CD4-positive, alpha-beta T cell treated with Interferon gamma for 1 hour (primary cell): ENCODE measurements around the gene KCNAB1.

ENCODE experiments used
- DNase-seq: peaks from one replicate; pipeline ENCODE4 v3.0.0-alpha.2; 2020

KCNAB1 gene

GRCh38 chr3:156381253-156381652 lies 260.9 kb downstream of the KCNAB1 start:
- no peak for DNase-seq

GRCh38 chr3:156382458-156383346 lies 262.3 kb downstream of the KCNAB1 start:
- no peak for DNase-seq

- no peak for DNase-seq
These were observed 263.2 kb downstream of the KCNAB1 start for GRCh38 chr3:156383441-156384025.

GRCh38 chr3:156388497-156389448 lies 268.4 kb downstream of the KCNAB1 start:
- DNase-seq = no peak

- DNase-seq = no peak
These were observed 269.1 kb downstream of the KCNAB1 start for GRCh38 chr3:156389449-156389950.

- DNase-seq = no peak
These were observed 270.5 kb downstream of the KCNAB1 start for GRCh38 chr3:156390846-156391245.

GRCh38 chr3:156395961-156396710 lies 275.8 kb downstream of the KCNAB1 start:
- DNase-seq = no peak

GRCh38 chr3:156396851-156397250 lies 276.5 kb downstream of the KCNAB1 start:
- DNase-seq = no peak

- no peak for DNase-seq
These were observed 277.2 kb downstream of the KCNAB1 start for GRCh38 chr3:156397534-156397933.

- no peak for DNase-seq
These were observed 279.7 kb downstream of the KCNAB1 start for GRCh38 chr3:156400062-156400461.

- no peak for DNase-seq
These were observed 280.4 kb downstream of the KCNAB1 start for GRCh38 chr3:156400735-156401134.

- no peak for DNase-seq
These were observed 283.8 kb downstream of the KCNAB1 start for GRCh38 chr3:156404217-156404616.

GRCh38 chr3:156406393-156406792 lies 286.0 kb downstream of the KCNAB1 start:
- DNase-seq = no peak

- DNase-seq = no peak
These were observed 287.3 kb downstream of the KCNAB1 start for GRCh38 chr3:156407617-156408225.

GRCh38 chr3:156409694-156410093 lies 289.3 kb downstream of the KCNAB1 start:
- no peak for DNase-seq

- no peak for DNase-seq
These were observed 292.2 kb downstream of the KCNAB1 start for GRCh38 chr3:156412600-156412999.

GRCh38 chr3:156413293-156413892 lies 293.0 kb downstream of the KCNAB1 start:
- no peak for DNase-seq

- DNase-seq = no peak
These were observed 296.6 kb downstream of the KCNAB1 start for GRCh38 chr3:156416846-156417558.

GRCh38 chr3:156417559-156418132 lies 297.3 kb downstream of the KCNAB1 start:
- DNase-seq = no peak

- no peak for DNase-seq
These were observed 298.1 kb downstream of the KCNAB1 start for GRCh38 chr3:156418428-156418827.
